Panc1 (cell line): ENCODE results near the gene SDK1. TPM values are rescaled to one million over a fixed set of nuclear protein-coding genes. Genes with fewer than 3 reads are reported as not detected.

Experiments
- ATAC-seq: fragments of 200-7000 bp; cut with Tn5 transposase; 2 replicates; pipeline ENCODE4 v1.9.1; 2020; ENCODE audit warnings: mild to moderate bottlenecking, moderate library complexity
- BruUV-seq: library from RNA; stranded (reverse); fragments of 400-500 nt; replicated peaks from 2 replicates; lab custom pipeline; 2021; lab: Mats Ljungman, UMichigan
- CTCF ChIA-PET: fragments of 300-600 bp; sonication (Branson Sonifier 250); formaldehyde crosslinking; loops from one replicate; lab custom pipeline; 2022; ENCODE audit warnings: antibody characterized with exemption; lab: Charles Lee
- POLR2A ChIA-PET: fragments of 300-600 bp; sonication (Branson Sonifier 250); formaldehyde crosslinking; loops from one replicate; lab custom pipeline; 2022; ENCODE audit warnings: antibody characterized with exemption; lab: Charles Lee
- DNase-seq: peaks from one replicate; pipeline ENCODE4 v3.0.0-alpha.2; 2010; ENCODE audit warnings: low read depth, low spot score
- H3K27ac ChIP-seq: 2 replicates; pipeline ENCODE4 v1.5.1; 2011; ENCODE audit warnings: mild to moderate bottlenecking, low read length, inconsistent platforms
- H3K27me3 ChIP-seq: fragments of 200-500 bp; sonication (Bioruptor generic); 2 replicates; pipeline ENCODE4 v1.6.0; 2014; ENCODE audit warnings: low read length, inconsistent platforms; ENCODE audit not compliant: control insufficient read depth, insufficient read depth
- H3K36me3 ChIP-seq: fragments of 200-500 bp; sonication (Bioruptor generic); 2 replicates; pipeline ENCODE4 v1.5.1; 2014; ENCODE audit warnings: inconsistent platforms, mild to moderate bottlenecking, low read length, moderate library complexity; ENCODE audit not compliant: control insufficient read depth, insufficient read depth
- H3K4me1 ChIP-seq: 2 replicates; pipeline ENCODE4 v1.5.1; 2011; ENCODE audit warnings: inconsistent platforms, mild to moderate bottlenecking, low read length, moderate library complexity; ENCODE audit not compliant: control insufficient read depth, insufficient read depth
- H3K4me3 ChIP-seq, 2 experiments: 2 replicates each; pipeline ENCODE4 v1.5.1; 2011 to 2012; ENCODE audit warnings: low read depth in 2 of 2, low read length in 2 of 2, mild to moderate bottlenecking in 2 of 2, inconsistent platforms in 1 of 2, moderate library complexity in 1 of 2
- H3K9me3 ChIP-seq: fragments of 200-500 bp; sonication (Bioruptor generic); 2 replicates; pipeline ENCODE4 v1.5.1; 2014; ENCODE audit warnings: low read depth, mild to moderate bottlenecking, inconsistent platforms, low read length, moderate library complexity; ENCODE audit not compliant: control insufficient read depth, insufficient read depth
- CTCF ChIP-seq: fragments of 450-650 bp; IDR thresholded peaks from 2 replicates; pipeline ENCODE4 v1.5.1; 2017; ENCODE audit warnings: mild to moderate bottlenecking
- POLR2AphosphoS5 ChIP-seq: IDR thresholded peaks from 2 replicates; pipeline ENCODE4 v1.6.1; 2012; ENCODE audit warnings: mild to moderate bottlenecking, low read depth, low read length, moderate library complexity
- REST ChIP-seq, 2 experiments: IDR thresholded peaks; 2 replicates each; pipeline ENCODE4 v1.6.1; 2011 to 2012; ENCODE audit warnings: low read depth in 2 of 2, control low read depth in 1 of 2, low read length in 1 of 2, mild to moderate bottlenecking in 1 of 2, moderate library complexity in 1 of 2; ENCODE audit not compliant: insufficient read depth in 1 of 2
- SIN3A ChIP-seq: IDR thresholded peaks from 2 replicates; pipeline ENCODE4 v1.6.1; 2012; ENCODE audit warnings: low read depth, mild to moderate bottlenecking, low read length, moderate library complexity, borderline replicate concordance; ENCODE audit not compliant: insufficient read depth
- TCF7L2 ChIP-seq: IDR thresholded peaks from 2 replicates; pipeline ENCODE4 v1.6.1; 2011; ENCODE audit warnings: mild to moderate bottlenecking, low read depth, low read length, inconsistent platforms
- in situ Hi-C: cut with HindIII; loops from 2 replicates; pipeline ENCODE4 v1.10.0; 2016; ENCODE audit warnings: low sequenced_read_pairs, low pct_unique_long_range_greater_than_20kb
- intact Hi-C: fragments of 100-400 bp; cut with micrococcal nuclease; formaldehyde crosslinking; loops from one replicate; pipeline ENCODE4 v1.10.0; 2022; ENCODE audit not compliant: unreplicated experiment
- total RNA-seq: library from RNA; stranded (reverse); gene quantifications from one replicate; pipeline ENCODE4 v1.2.1, GENCODE V29; 2021; ENCODE audit not compliant: unreplicated experiment

Gene SDK1
- total RNA-seq, 1 experiment from 2014 or later, result 47.4 TPM

- BruUV-seq, result no TSS peak
- TF ChIP-seq CTCF (no peak), POLR2AphosphoS5 (no peak)
- Histone ChIP-seq H3K27me3 (no peaks in the 10 kb centered on the region), H3K4me3 (no peak overlapping the region), H3K4me1 (no peaks in the 10 kb centered on the region), H3K27ac (no peak overlapping the region), H3K9me3 (no peaks in the 10 kb centered on the region), H3K36me3 (no peaks in the 10 kb centered on the region)
- in situ Hi-C loops, result no loop called here
- POLR2A ChIA-PET, result no interaction called here
- intact Hi-C loops, result no loop called here
- CTCF ChIA-PET, result interaction anchor here (0.9 kb wide), 1 partner anchor 57 kb away, joined by 3 read pairs; no protein-coding TSS in a partner anchor
- DNase-seq (no peak), ATAC-seq (no peak)
Measured at GRCh38 chr7:4241304-4241612, 940.2 kb downstream of the SDK1 start.

GRCh38 chr7:4241791-4242190 is 940.7 kb downstream of the SDK1 start:
- H3K9me3 ChIP-seq, result no peaks in the 10 kb centered on the region
- DNase-seq (no peak), ATAC-seq (no peak)
- no peaks in the 10 kb centered on the region for H3K27me3 ChIP-seq
- no peak overlapping the region for H3K27ac ChIP-seq
- in situ Hi-C loops, result no loop called here
- no TSS peak for BruUV-seq
- no peak for TF ChIP-seq CTCF
- no peak for TF ChIP-seq REST (IDR thresholded peaks at IDR 0.05; ENCODE audit: insufficient read depth in 1 of 2, low read depth in 2 of 2, low read length in 1 of 2)
- no peak for TF ChIP-seq POLR2AphosphoS5
- no peak for TF ChIP-seq TCF7L2
- TF ChIP-seq SIN3A, result no peak
- H3K4me3 ChIP-seq, result no peak overlapping the region
- no peaks in the 10 kb centered on the region for H3K4me1 ChIP-seq
- intact Hi-C loops, result no loop called here
- ChIA-PET CTCF (interaction anchor here (0.9 kb wide), 1 partner anchor 56 kb away, joined by 3 read pairs; no protein-coding TSS in a partner anchor), POLR2A (no interaction called here)
- no peaks in the 10 kb centered on the region for H3K36me3 ChIP-seq
